Mucosa of gallbladder (tissue), 1 donor: ENCODE data around the gene MAPT. TPM values are rescaled to one million over a fixed set of nuclear protein-coding genes. Genes with fewer than 3 reads are reported as not detected.
"Not testable (repeated sequence)": the region's sequence is repeated elsewhere in the genome, so short reads cannot be mapped to it uniquely, and the experiment has no call there.

Experiments used
- DNase-seq: peaks from one replicate; pipeline ENCODE4 v3.0.0-alpha.2; 2020; ENCODE audit warnings: low spot score
- total RNA-seq: library from RNA; stranded (reverse); gene quantifications from one replicate; pipeline ENCODE4 v1.2.1, GENCODE V29; 2021
- donor health status: DM: no; HTN: no; CAD: no.

The MAPT gene
- total RNA-seq, 1 donor from 2014 or later: 11.0 TPM

GRCh38 chr17:45900723-45901415 lies 6.5 kb downstream of the MAPT start:
- DNase-seq: no peak

GRCh38 chr17:45902892-45903346 lies 8.6 kb downstream of the MAPT start:
- DNase-seq: peak; percentile 69

- no peak for DNase-seq
These were observed 10.5 kb downstream of the MAPT start for GRCh38 chr17:45904866-45905265.

GRCh38 chr17:45905814-45906213 lies 11.5 kb downstream of the MAPT start:
- no peak for DNase-seq

- DNase-seq: no peak
These were observed 11.9 kb downstream of the MAPT start for GRCh38 chr17:45906237-45906636.

GRCh38 chr17:45906927-45907622 lies 12.7 kb downstream of the MAPT start:
- DNase-seq: no peak

- DNase-seq: no peak
These were observed 13.5 kb downstream of the MAPT start for GRCh38 chr17:45907750-45908395.

- DNase-seq: no peak
These were observed 14.1 kb downstream of the MAPT start for GRCh38 chr17:45908460-45908859.

GRCh38 chr17:45908935-45909334 lies 14.6 kb downstream of the MAPT start:
- DNase-seq: no peak

- DNase-seq: no peak
These were observed 16.3 kb downstream of the MAPT start for GRCh38 chr17:45910667-45911066.

GRCh38 chr17:45912319-45912718 lies 18.0 kb downstream of the MAPT start:
- DNase-seq: no peak

GRCh38 chr17:45913030-45913429 lies 18.7 kb downstream of the MAPT start:
- DNase-seq: not testable (repeated sequence)

- DNase-seq: no peak
These were observed 19.8 kb downstream of the MAPT start for GRCh38 chr17:45914047-45914717.

- DNase-seq: no peak
These were observed 20.9 kb downstream of the MAPT start for GRCh38 chr17:45915263-45915662.

GRCh38 chr17:45917081-45917480 lies 22.7 kb downstream of the MAPT start:
- no peak for DNase-seq

- DNase-seq: no peak
These were observed 23.9 kb downstream of the MAPT start for GRCh38 chr17:45918241-45918745.

- no peak for DNase-seq
These were observed 24.8 kb downstream of the MAPT start for GRCh38 chr17:45919136-45919535.

GRCh38 chr17:45920083-45920482 lies 25.7 kb downstream of the MAPT start:
- DNase-seq: no peak

GRCh38 chr17:45923511-45924268 lies 29.3 kb downstream of the MAPT start:
- no peak for DNase-seq

- DNase-seq: no peak
These were observed 30.0 kb downstream of the MAPT start for GRCh38 chr17:45924332-45924820.

- DNase-seq: no peak
These were observed 31.0 kb downstream of the MAPT start for GRCh38 chr17:45925311-45925710.
